H1 (cell line): ENCODE measurements around the gene CXCL6. TPM values are rescaled to one million over a fixed set of nuclear protein-coding genes. Genes with fewer than 3 reads are reported as not detected.

Source experiments
- CBX5 ChIP-seq: fragments of 300-800, 300-1000 bp; sonication (generic); IDR thresholded peaks from 2 replicates; pipeline ENCODE4 v1.7.1; 2016; ENCODE audit warnings: antibody characterized with exemption, low read length, low read depth
- HDAC6 ChIP-seq: IDR thresholded peaks from one replicate; pipeline ENCODE4 v1.7.1; 2012; ENCODE audit warnings: low read depth, mild to moderate bottlenecking, inconsistent platforms, low read length, moderate library complexity
- PHF8 ChIP-seq: fragments of 200-600 bp; sonication (generic); conservative IDR thresholded peaks from 2 replicates; pipeline ENCODE4 v1.7.1; 2012; ENCODE audit warnings: low read depth, mild to moderate bottlenecking, inconsistent platforms, low read length, moderate library complexity
- RXRA ChIP-seq: IDR thresholded peaks from 2 replicates; pipeline ENCODE4 v1.6.1; 2011; ENCODE audit warnings: low read depth, mild to moderate bottlenecking, low read length, moderate library complexity; ENCODE audit not compliant: insufficient read depth
- SUZ12 ChIP-seq: fragments of 200-600 bp; sonication (generic); IDR thresholded peaks from 2 replicates; pipeline ENCODE4 v1.6.1; 2012; ENCODE audit warnings: mild to moderate bottlenecking, inconsistent platforms, low read length, moderate library complexity, mixed read lengths
- polyA plus RNA-seq, 7 experiments: library from polyadenylated mRNA; depleted of rRNA in 3 of 7; stranded (reverse) in 5 of 7; unstranded in 2 of 7; fragments of >200 nt in 5 of 7; fragments of 200-250 nt in 2 of 7; gene quantifications; 1 replicate in 5 of 7; 2 replicates in 1 of 7; 4 replicates in 1 of 7; pipeline versions ENCODE4 v1.2.1 to v1.2.3, GENCODE V29; 2011 to 2013; ENCODE audit warnings: missing spikeins in 2 of 7, mixed read lengths in 2 of 7
- total RNA-seq: library from RNA; stranded (reverse); fragmentation: NEBNext Ultra II Directional; extraction: Animal tissue kit (Norgen Biotek cat#: 25700); gene quantifications from 2 replicates; pipeline ENCODE4 v1.2.1, GENCODE V29; 2021

CXCL6 gene
- total and polyA plus RNA-seq, 2 of the 8 experiments (the other 6 are each of a cell fraction or from before 2014, with no cell fraction given) = 6.3 to 8.0 TPM

DNA sequence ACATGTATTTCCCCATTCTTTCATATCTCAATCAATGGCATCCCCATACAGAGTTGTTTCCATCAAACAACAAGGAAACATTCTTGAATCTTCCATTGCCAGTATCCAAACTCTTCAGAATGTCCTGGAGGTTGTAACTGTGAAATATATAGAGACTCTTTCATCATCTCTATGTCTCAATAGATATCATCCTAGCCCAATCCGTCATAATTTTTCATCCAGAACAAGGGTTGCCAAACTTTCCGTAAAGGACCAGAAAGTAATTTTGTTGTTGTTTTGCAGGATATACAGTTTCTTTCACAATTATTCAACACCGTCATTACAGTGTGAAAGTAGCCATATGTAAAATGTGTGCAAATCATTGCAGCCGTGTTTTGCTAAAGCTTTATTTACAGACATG, 15.2 kb upstream of the CXCL6 start (continued):
- TF ChIP-seq SUZ12 = no peak
- no peak for TF ChIP-seq CBX5
- no peak for TF ChIP-seq RXRA
- TF ChIP-seq PHF8 = no peak
- TF ChIP-seq HDAC6 = no peak
- TF ChIP-seq, all 59 proteins: peak for 0
